T-helper 1 cell (primary cell): ENCODE measurements around the gene VOPP1.
A peak's percentile ranks its signal among the peaks of the same experiment; 100 is the strongest.
"Not testable (repeated sequence)": the region's sequence is repeated elsewhere in the genome, so short reads cannot be mapped to it uniquely, and the experiment has no call there.

Source experiments
- DNase-seq, 5 donors: peaks; one replicate each; pipeline ENCODE4 v3.0.0-alpha.2; 2012 to 2020

The VOPP1 gene

GRCh38 chr7:55527307-55527706 is 45.0 kb downstream of the VOPP1 start:
- DNase-seq = no peak

GRCh38 chr7:55526770-55527169 is 45.5 kb downstream of the VOPP1 start:
- no peak for DNase-seq

GRCh38 chr7:55526329-55526728 is 46.0 kb downstream of the VOPP1 start:
- no peak for DNase-seq

GRCh38 chr7:55524558-55525310 is 47.6 kb downstream of the VOPP1 start:
- DNase-seq = no peak

GRCh38 chr7:55523366-55523765 is 48.9 kb downstream of the VOPP1 start:
- DNase-seq = no peak

- no peak for DNase-seq
These were observed 50.1 kb downstream of the VOPP1 start for GRCh38 chr7:55521917-55522902.

GRCh38 chr7:55521512-55521911 is 50.8 kb downstream of the VOPP1 start:
- no peak for DNase-seq

- no peak for DNase-seq
These were observed 51.7 kb downstream of the VOPP1 start for GRCh38 chr7:55520426-55521140.

GRCh38 chr7:55518836-55519235 is 53.5 kb downstream of the VOPP1 start:
- no peak for DNase-seq

GRCh38 chr7:55517936-55518689 is 54.2 kb downstream of the VOPP1 start:
- DNase-seq = no peak

GRCh38 chr7:55517191-55517633 is 55.1 kb downstream of the VOPP1 start:
- DNase-seq = peak in 1 of 5 donors; percentile 78

- peak in 1 of 5 donors; percentile 30 for DNase-seq
These were observed 55.9 kb downstream of the VOPP1 start for GRCh38 chr7:55516409-55516808.

- peak in 1 of 5 donors; percentile 41 for DNase-seq
These were observed 56.6 kb downstream of the VOPP1 start for GRCh38 chr7:55515569-55516279.

GRCh38 chr7:55514546-55515265 is 57.6 kb downstream of the VOPP1 start:
- DNase-seq = no peak

GRCh38 chr7:55513868-55514267 is 58.4 kb downstream of the VOPP1 start:
- DNase-seq = no peak

GRCh38 chr7:55512635-55513191 is 59.6 kb downstream of the VOPP1 start:
- DNase-seq = no peak

GRCh38 chr7:55510621-55511020 is 61.7 kb downstream of the VOPP1 start:
- DNase-seq = no peak

GRCh38 chr7:55510206-55510605 is 62.1 kb downstream of the VOPP1 start:
- not testable (repeated sequence) for DNase-seq

GRCh38 chr7:55509322-55509721 is 63.0 kb downstream of the VOPP1 start:
- no peak for DNase-seq

GRCh38 chr7:55508221-55509011 is 63.9 kb downstream of the VOPP1 start:
- DNase-seq = no peak
